OCI-LY3 (cell line): ENCODE data around the gene EMX2.

Experiments
- EZH2phosphoT487 ChIP-seq: fragments of 200-600 bp; shearing (Covaris generic); IDR thresholded peaks from 2 replicates; pipeline ENCODE4 v1.6.1; 2018; ENCODE audit warnings: antibody characterized with exemption, mixed run types, low read depth
- TF ChIP-seq, protein P1 (sequence below): fragments of 200-600, 300-600 bp; sonication (generic); IDR thresholded peaks from 2 replicates; pipeline ENCODE4 v1.5.1; 2014; ENCODE audit warnings: antibody characterized with exemption, low read length, low read depth

DNA sequence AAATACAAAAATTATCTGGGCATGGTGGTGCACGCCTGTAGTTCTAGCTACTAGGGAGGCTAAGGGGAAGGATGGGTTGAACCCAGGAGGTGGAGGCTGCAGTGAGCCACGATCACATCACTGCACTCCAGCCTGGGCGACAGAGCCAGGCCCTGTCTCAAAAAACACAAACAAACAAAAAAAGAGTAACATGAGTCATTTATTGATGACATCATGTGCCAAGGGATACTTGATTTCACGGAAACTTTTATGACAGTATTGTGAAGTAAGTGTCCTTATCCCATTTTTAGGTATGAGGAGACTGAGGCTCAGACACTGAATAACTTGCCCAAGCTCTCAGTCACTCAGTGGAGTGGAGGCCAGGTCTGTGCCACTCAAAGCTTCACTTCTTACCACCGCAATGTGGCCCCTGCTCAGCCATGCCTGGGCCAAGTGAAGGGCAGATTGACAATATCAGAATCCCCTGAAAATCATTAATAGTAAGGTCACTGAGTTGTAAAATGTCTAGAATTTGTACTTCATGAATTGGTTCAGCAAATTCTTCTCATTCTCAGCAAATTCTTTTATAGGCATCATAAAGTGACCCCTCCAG is 36.5 kb downstream of the EMX2 start:
- TF ChIP-seq, protein P1, sequence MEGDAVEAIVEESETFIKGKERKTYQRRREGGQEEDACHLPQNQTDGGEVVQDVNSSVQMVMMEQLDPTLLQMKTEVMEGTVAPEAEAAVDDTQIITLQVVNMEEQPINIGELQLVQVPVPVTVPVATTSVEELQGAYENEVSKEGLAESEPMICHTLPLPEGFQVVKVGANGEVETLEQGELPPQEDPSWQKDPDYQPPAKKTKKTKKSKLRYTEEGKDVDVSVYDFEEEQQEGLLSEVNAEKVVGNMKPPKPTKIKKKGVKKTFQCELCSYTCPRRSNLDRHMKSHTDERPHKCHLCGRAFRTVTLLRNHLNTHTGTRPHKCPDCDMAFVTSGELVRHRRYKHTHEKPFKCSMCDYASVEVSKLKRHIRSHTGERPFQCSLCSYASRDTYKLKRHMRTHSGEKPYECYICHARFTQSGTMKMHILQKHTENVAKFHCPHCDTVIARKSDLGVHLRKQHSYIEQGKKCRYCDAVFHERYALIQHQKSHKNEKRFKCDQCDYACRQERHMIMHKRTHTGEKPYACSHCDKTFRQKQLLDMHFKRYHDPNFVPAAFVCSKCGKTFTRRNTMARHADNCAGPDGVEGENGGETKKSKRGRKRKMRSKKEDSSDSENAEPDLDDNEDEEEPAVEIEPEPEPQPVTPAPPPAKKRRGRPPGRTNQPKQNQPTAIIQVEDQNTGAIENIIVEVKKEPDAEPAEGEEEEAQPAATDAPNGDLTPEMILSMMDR = no peak
- TF ChIP-seq EZH2phosphoT487 = no peak
